ENCODE results near the gene ZNF280C. TPM values are rescaled to one million over a fixed set of nuclear protein-coding genes. Genes with fewer than 3 reads are reported as not detected.

The ZNF280C gene
- total RNA-seq, 2 experiments from 2014 or later = 4.6 to 6.2 TPM

Other genes with a start within 250 kb of the ZNF280C start
- gene ELF4, start 158.4 kb downstream of the ZNF280C start, total RNA-seq = 10 to 100 TPM; 46.0 to 49.5 TPM
- gene AIFM1, start 103.1 kb downstream of the ZNF280C start, total RNA-seq = 10 to 100 TPM; 32.3 to 40.3 TPM
- 10 to 100 TPM; 20.8 to 21.2 TPM for gene RAB33A, start 96.9 kb downstream of the ZNF280C start, total RNA-seq
- 10 to 100 TPM; 13.2 to 14.8 TPM for gene SLC25A14, start 71.0 kb upstream of the ZNF280C start, total RNA-seq
- gene GPR119, start 116.8 kb upstream of the ZNF280C start, total RNA-seq = not detected
- gene RBMX2, start 133.1 kb upstream of the ZNF280C start, total RNA-seq = 10 to 100 TPM; 24.3 to 26.8 TPM